Esophagus squamous epithelium (tissue), 4 donors: Measurements from ENCODE around the gene OCA2.

Source experiments
- CTCF ChIP-seq, 6 experiments: fragments of 450-650 bp in 4 of 6; fragments of 200-600 bp in 2 of 6; sonication (generic) in 2 of 6; IDR thresholded peaks; one replicate each; pipeline ENCODE4 v1.5.1; 2016 to 2019; ENCODE audit warnings: antibody characterized with exemption in 6 of 6, mild to moderate bottlenecking in 4 of 6, moderate library complexity in 4 of 6
- POLR2A ChIP-seq, 4 donors: fragments of 450-650 bp; IDR thresholded peaks; one replicate each; pipeline ENCODE4 v1.6.1; 2017; ENCODE audit warnings: antibody characterized with exemption in 4 of 4, mild to moderate bottlenecking in 4 of 4, moderate library complexity in 3 of 4

- TF ChIP-seq CTCF (IDR thresholded peaks at IDR 0.05) (no peak), POLR2A (IDR thresholded peaks at IDR 0.05) (no peak)
These were observed 16.8 kb upstream of the OCA2 start for GRCh38 chr15:28115871-28116270.
